Suprapubic skin (tissue), 4 donors: ENCODE measurements around the gene NPR2. TPM values are rescaled to one million over a fixed set of nuclear protein-coding genes. Genes with fewer than 3 reads are reported as not detected.

Source experiments
- DNase-seq, 2 donors: peaks; one replicate each; pipeline ENCODE4 v3.0.0-alpha.2; 2019; ENCODE audit warnings: low spot score in 2 of 2
- H3K27ac ChIP-seq: fragments of 200-600 bp; sonication (generic); one replicate; pipeline ENCODE4 v1.5.1; 2019
- H3K27me3 ChIP-seq: fragments of 200-600 bp; sonication (generic); one replicate; pipeline ENCODE4 v1.5.1; 2019
- H3K36me3 ChIP-seq: fragments of 200-600 bp; sonication (generic); one replicate; pipeline ENCODE4 v1.5.1; 2019
- H3K4me1 ChIP-seq: fragments of 200-600 bp; sonication (generic); one replicate; pipeline ENCODE4 v1.5.1; 2019
- H3K4me3 ChIP-seq: fragments of 200-600 bp; sonication (generic); one replicate; pipeline ENCODE4 v1.5.1; 2019; ENCODE audit warnings: mild to moderate bottlenecking
- H3K9me3 ChIP-seq: fragments of 200-600 bp; sonication (generic); one replicate; pipeline ENCODE4 v1.5.1; 2019
- CTCF ChIP-seq, 2 donors: fragments of 200-600 bp in 1 of 2; fragments of 450-650 bp in 1 of 2; sonication (generic) in 1 of 2; IDR thresholded peaks; one replicate each; pipeline ENCODE4 v1.5.1; 2016 to 2019; ENCODE audit warnings: antibody characterized with exemption in 2 of 2, mild to moderate bottlenecking in 1 of 2, moderate library complexity in 1 of 2
- EP300 ChIP-seq: sonication (generic); formaldehyde crosslinking; IDR thresholded peaks from one replicate; pipeline ENCODE4 v1.6.1; 2017; ENCODE audit warnings: antibody characterized with exemption
- POLR2A ChIP-seq, 2 donors: fragments of 450-650 bp; IDR thresholded peaks; one replicate each; pipeline ENCODE4 v1.6.1; 2017; ENCODE audit warnings: antibody characterized with exemption in 2 of 2, mild to moderate bottlenecking in 2 of 2, moderate library complexity in 2 of 2
- POLR2AphosphoS5 ChIP-seq, 3 donors: sonication (generic); formaldehyde crosslinking; IDR thresholded peaks; one replicate each; pipeline ENCODE4 v1.6.1; 2017; ENCODE audit warnings: antibody characterized with exemption in 3 of 3
- WGBS: methylation state at CpG from one replicate; pipeline ENCODE4 v1.1.5; 2018; 5-methylcytosine and 5-hydroxymethylcytosine counted together
- total RNA-seq, 4 donors: library from RNA; depleted of rRNA; stranded (reverse); fragments of >200 nt; gene quantifications; one replicate each; pipeline ENCODE4 v1.1.0, GENCODE V29; 2016

Gene NPR2
- total RNA-seq, 4 donors from 2014 or later = 8.4 to 26.1 (median 18.2) TPM

DNA sequence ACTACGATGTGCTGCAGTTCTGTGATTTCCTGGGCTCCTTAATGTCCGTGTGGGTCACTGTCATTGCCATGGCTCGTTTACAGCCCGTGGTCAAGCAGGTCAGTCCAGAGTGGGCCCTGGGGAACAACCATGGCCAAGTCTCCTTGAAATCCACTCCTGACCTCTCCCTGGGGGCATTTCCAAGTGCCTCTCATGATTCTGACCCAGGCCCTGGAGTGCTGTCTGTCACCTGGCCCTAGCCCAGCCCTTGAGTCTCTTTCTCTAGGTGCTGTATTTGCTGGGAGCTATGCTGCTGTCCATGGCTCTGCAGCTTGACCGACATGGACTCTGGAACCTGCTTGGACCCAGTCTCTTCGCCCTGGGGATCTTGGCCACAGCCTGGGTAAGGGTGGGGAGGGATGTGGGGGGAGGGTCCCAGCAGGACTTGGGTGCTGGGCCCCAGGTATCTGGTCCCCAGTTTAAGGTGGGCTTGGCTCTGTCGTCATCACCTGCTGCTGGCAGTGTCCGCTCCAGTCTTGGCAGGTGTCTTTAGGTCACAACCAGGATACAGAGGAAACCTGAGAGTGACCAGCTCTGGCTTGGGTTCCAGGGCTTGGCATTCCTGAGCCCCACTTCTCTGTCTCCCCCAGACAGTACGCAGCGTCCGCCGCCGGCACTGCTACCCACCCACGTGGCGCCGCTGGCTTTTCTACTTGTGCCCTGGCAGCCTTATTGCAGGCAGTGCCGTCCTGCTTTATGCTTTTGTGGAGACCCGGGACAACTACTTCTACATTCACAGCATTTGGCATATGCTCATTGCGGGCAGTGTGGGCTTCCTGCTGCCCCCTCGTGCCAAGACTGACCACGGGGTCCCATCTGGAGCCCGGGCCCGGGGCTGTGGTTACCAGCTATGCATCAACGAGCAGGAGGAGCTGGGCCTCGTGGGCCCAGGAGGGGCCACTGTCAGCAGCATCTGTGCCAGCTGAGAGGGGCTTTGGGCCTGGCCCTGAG, 61.8 kb downstream of the NPR2 start:
- no peaks in the 10 kb centered on the region for H3K9me3 ChIP-seq
- TF ChIP-seq EP300 (no peak), POLR2A (IDR thresholded peaks at IDR 0.05) (no peak), CTCF (IDR thresholded peaks at IDR 0.05) (no peak), POLR2AphosphoS5 (IDR thresholded peaks at IDR 0.05) (no peak)
- H3K27ac ChIP-seq = no peak overlapping the region
- H3K27me3 ChIP-seq = no peaks in the 10 kb centered on the region
- DNase-seq = no peak
- WGBS = 92% methylated on average over 21 of the region's 25 CpGs
- peaks cover 6% of the 10 kb centered on the region for H3K36me3 ChIP-seq
- H3K4me1 ChIP-seq = no peaks in the 10 kb centered on the region
- no peak overlapping the region for H3K4me3 ChIP-seq

- Histone ChIP-seq H3K9me3 (no peaks in the 10 kb centered on the region), H3K4me1 (peaks cover under 1% of the 10 kb centered on the region), H3K27me3 (no peaks in the 10 kb centered on the region), H3K4me3 (no peak overlapping the region), H3K36me3 (peaks cover 6% of the 10 kb centered on the region), H3K27ac (no peak overlapping the region)
- 88% methylated on average over 7 of the region's 7 CpGs for WGBS
- DNase-seq = no peak
- TF ChIP-seq CTCF (IDR thresholded peaks at IDR 0.05) (no peak), POLR2A (IDR thresholded peaks at IDR 0.05) (no peak), EP300 (no peak), POLR2AphosphoS5 (IDR thresholded peaks at IDR 0.05) (no peak)
Measured at GRCh38 chr9:35854091-35854762, 62.8 kb downstream of the NPR2 start.

- no peak overlapping the region for H3K27ac ChIP-seq
- H3K4me1 ChIP-seq = peaks cover 3% of the 10 kb centered on the region
- no peaks in the 10 kb centered on the region for H3K9me3 ChIP-seq
- no peak overlapping the region for H3K4me3 ChIP-seq
- no peak for DNase-seq
- WGBS = 77% methylated on average over 3 of the region's 3 CpGs
- H3K27me3 ChIP-seq = peaks cover 2% of the 10 kb centered on the region
- TF ChIP-seq CTCF (IDR thresholded peaks at IDR 0.05) = no peak
- no peak for TF ChIP-seq EP300
- TF ChIP-seq POLR2A (IDR thresholded peaks at IDR 0.05) = no peak
- TF ChIP-seq POLR2AphosphoS5 (IDR thresholded peaks at IDR 0.05) = no peak
- peaks cover 6% of the 10 kb centered on the region for H3K36me3 ChIP-seq
Measured at GRCh38 chr9:35856206-35856605, 64.8 kb downstream of the NPR2 start.

DNA sequence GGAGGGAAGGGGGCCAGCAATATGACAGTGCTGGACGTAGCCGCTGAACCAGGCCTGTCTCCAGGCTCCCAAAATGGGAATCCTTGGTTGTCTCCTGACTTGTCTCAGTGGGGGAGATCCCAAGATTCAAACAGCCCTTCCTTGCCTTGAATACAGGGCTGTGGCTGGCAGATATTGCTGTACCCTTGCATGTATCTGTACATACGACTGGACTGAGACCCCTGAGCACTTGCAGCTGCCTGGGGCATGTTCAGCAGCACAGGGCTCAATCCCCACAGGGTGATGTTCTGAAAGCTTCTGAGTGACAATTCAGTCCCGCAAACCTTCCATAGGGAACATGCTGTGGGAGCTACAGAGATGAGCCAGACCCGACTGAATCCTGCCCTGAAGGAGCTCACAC, 65.5 kb downstream of the NPR2 start:
- Histone ChIP-seq H3K4me3 (no peak overlapping the region), H3K4me1 (peaks cover 3% of the 10 kb centered on the region), H3K27me3 (peaks cover 8% of the 10 kb centered on the region), H3K9me3 (no peaks in the 10 kb centered on the region), H3K36me3 (peaks cover 6% of the 10 kb centered on the region), H3K27ac (no peak overlapping the region)
- no peak for DNase-seq
- WGBS = 93% methylated on average over 5 of the region's 5 CpGs
- TF ChIP-seq POLR2A (IDR thresholded peaks at IDR 0.05) (no peak), POLR2AphosphoS5 (IDR thresholded peaks at IDR 0.05) (no peak), CTCF (IDR thresholded peaks at IDR 0.05) (no peak), EP300 (no peak)

- no peak overlapping the region for H3K4me3 ChIP-seq
- TF ChIP-seq POLR2A (IDR thresholded peaks at IDR 0.05) (no peak), CTCF (IDR thresholded peaks at IDR 0.05) (no peak), EP300 (no peak), POLR2AphosphoS5 (IDR thresholded peaks at IDR 0.05) (no peak)
- no peak overlapping the region for H3K27ac ChIP-seq
- H3K36me3 ChIP-seq = no peaks in the 10 kb centered on the region
- peaks cover 15% of the 10 kb centered on the region for H3K27me3 ChIP-seq
- WGBS = 72% methylated on average over 5 of the region's 5 CpGs
- peaks cover 3% of the 10 kb centered on the region for H3K4me1 ChIP-seq
- no peaks in the 10 kb centered on the region for H3K9me3 ChIP-seq
- no peak for DNase-seq
Measured at GRCh38 chr9:35858458-35858857, 67.1 kb downstream of the NPR2 start.
